K562 (cell line): ENCODE results near the gene PPP1R15A. TPM values are rescaled to one million over a fixed set of nuclear protein-coding genes. Genes with fewer than 3 reads are reported as not detected.

Experiments used
- ARHGAP35 ChIP-seq: fragments of 450-650 bp; IDR thresholded peaks from 2 replicates; pipeline ENCODE4 v1.6.1; 2018; ENCODE audit not compliant: partially characterized antibody
- CBX3 ChIP-seq, 2 experiments: IDR thresholded peaks; 1 replicate in 1 of 2; 2 replicates in 1 of 2; pipeline ENCODE4 v1.6.1; 2012; ENCODE audit warnings: inconsistent platforms in 2 of 2, low read length in 2 of 2, borderline replicate concordance in 1 of 2, control low read depth in 1 of 2
- CBX8 ChIP-seq: fragments of 200-600 bp; sonication (generic); IDR thresholded peaks from 2 replicates; pipeline ENCODE4 v1.6.1; 2012; ENCODE audit warnings: borderline replicate concordance, mixed run types, low read depth, mild to moderate bottlenecking, moderate library complexity, mixed read lengths, low read length, control low read depth, inconsistent platforms; ENCODE audit not compliant: poor library complexity, severe bottlenecking; ENCODE audit errors: extremely low read depth
- CEBPB ChIP-seq: fragments of 450-650 bp; IDR thresholded peaks from 2 replicates; pipeline ENCODE4 v1.6.1; 2016; ENCODE audit warnings: missing genetic modification characterization, missing compliant biosample characterization
- GATA2 ChIP-seq: sonication (generic); formaldehyde crosslinking; IDR thresholded peaks from 2 replicates; pipeline ENCODE4 v1.4.0; 2020; ENCODE audit warnings: mild to moderate bottlenecking, missing genetic modification reagents
- HEY1 ChIP-seq: fragments of 250-450 bp; sonication (Bioruptor Pico); IDR thresholded peaks from 2 replicates; pipeline ENCODE4 v1.5.0; 2020; ENCODE audit warnings: mild to moderate bottlenecking, moderate library complexity, borderline replicate concordance
- RBM17 ChIP-seq: fragments of 200-400 bp; formaldehyde crosslinking; IDR thresholded peaks from 2 replicates; pipeline ENCODE4 v1.6.1; 2017; ENCODE audit warnings: low read depth, mild to moderate bottlenecking, low read length, borderline replicate concordance
- SMAD3 ChIP-seq: fragments of 450-650 bp; formaldehyde crosslinking; conservative IDR thresholded peaks from 2 replicates; pipeline ENCODE4 v1.4.0; 2020; ENCODE audit warnings: mild to moderate bottlenecking
- XRCC4 ChIP-seq: IDR thresholded peaks from one replicate; pipeline ENCODE4 v1.6.1; 2011; ENCODE audit not compliant: insufficient read depth, insufficient read length; ENCODE audit errors: extremely low read depth
- ZNF561 ChIP-seq: fragments of 450-650 bp; formaldehyde crosslinking; conservative IDR thresholded peaks from 2 replicates; pipeline ENCODE4 v1.4.0; 2020; ENCODE audit warnings: mild to moderate bottlenecking, moderate library complexity
- ZNF668 ChIP-seq: fragments of 250-450 bp; sonication (Bioruptor Pico); IDR thresholded peaks from 2 replicates; pipeline ENCODE4 v1.8.0; 2022; ENCODE audit warnings: mild to moderate bottlenecking, inconsistent platforms
- ZNF780A ChIP-seq: fragments of 250-450 bp; sonication (Bioruptor Pico); IDR thresholded peaks from 2 replicates; pipeline ENCODE4 v1.5.0; 2021; ENCODE audit warnings: mild to moderate bottlenecking
- polyA plus RNA-seq, 8 experiments: library from polyadenylated mRNA; depleted of rRNA in 4 of 8; stranded (reverse) in 5 of 8; unstranded in 3 of 8; fragments of >200 nt; fragmentation: Nextera tagmentation in 2 of 8; fragmentation: Illumina TruSeq in 1 of 8; extraction: Ambion mirVana in 2 of 8; extraction: Trizol in 1 of 8; gene quantifications; 2 replicates each; pipeline versions ENCODE4 v1.2.1 to v1.2.3, GENCODE V29; 2011 to 2014; ENCODE audit warnings: inconsistent platforms in 1 of 8, missing spikeins in 1 of 8
- total RNA-seq, 7 experiments: library from RNA; depleted of rRNA in 6 of 7; stranded (reverse); fragments of >200 nt in 6 of 7; fragmentation: Illumina TruSeq in 2 of 7; extraction: Trizol in 2 of 7; gene quantifications; 2 replicates each; pipeline versions ENCODE4 v1.2.1 to v1.2.3, GENCODE V29; 2011 to 2021; ENCODE audit warnings: low replicate concordance in 1 of 7
- TF ChIP-seq, protein P1 (sequence below): fragments of 250-450 bp; sonication (Bioruptor Pico); IDR thresholded peaks from 2 replicates; pipeline ENCODE4 v1.5.0; 2020; ENCODE audit warnings: mild to moderate bottlenecking
- TF ChIP-seq, protein P2 (sequence below), 2 experiments: fragments of 250-450 bp in 1 of 2; fragments of 450-650 bp in 1 of 2; sonication (Bioruptor Pico) in 1 of 2; IDR thresholded peaks; 2 replicates each; pipeline versions ENCODE4 v1.6.1 to v1.8.0; 2016 to 2021; ENCODE audit warnings: mild to moderate bottlenecking in 2 of 2, moderate library complexity in 2 of 2, missing compliant biosample characterization in 1 of 2, missing genetic modification characterization in 1 of 2
- TF ChIP-seq, protein P3 (sequence below): sonication (generic); formaldehyde crosslinking; IDR thresholded peaks from 2 replicates; pipeline ENCODE4 v1.8.0; 2022; ENCODE audit warnings: mild to moderate bottlenecking, missing genetic modification reagents
- TF ChIP-seq, protein P4 (sequence below): fragments of 450-650 bp; IDR thresholded peaks from 2 replicates; pipeline ENCODE4 v1.6.1; 2018; ENCODE audit warnings: mild to moderate bottlenecking, low read depth; ENCODE audit not compliant: partially characterized antibody

The PPP1R15A gene
- total and polyA plus RNA-seq, 9 of the 15 experiments (the other 6 are each of a cell fraction or from before 2014, with no cell fraction given), result 0.42 to 73.7 (median 44.0) TPM

DNA sequence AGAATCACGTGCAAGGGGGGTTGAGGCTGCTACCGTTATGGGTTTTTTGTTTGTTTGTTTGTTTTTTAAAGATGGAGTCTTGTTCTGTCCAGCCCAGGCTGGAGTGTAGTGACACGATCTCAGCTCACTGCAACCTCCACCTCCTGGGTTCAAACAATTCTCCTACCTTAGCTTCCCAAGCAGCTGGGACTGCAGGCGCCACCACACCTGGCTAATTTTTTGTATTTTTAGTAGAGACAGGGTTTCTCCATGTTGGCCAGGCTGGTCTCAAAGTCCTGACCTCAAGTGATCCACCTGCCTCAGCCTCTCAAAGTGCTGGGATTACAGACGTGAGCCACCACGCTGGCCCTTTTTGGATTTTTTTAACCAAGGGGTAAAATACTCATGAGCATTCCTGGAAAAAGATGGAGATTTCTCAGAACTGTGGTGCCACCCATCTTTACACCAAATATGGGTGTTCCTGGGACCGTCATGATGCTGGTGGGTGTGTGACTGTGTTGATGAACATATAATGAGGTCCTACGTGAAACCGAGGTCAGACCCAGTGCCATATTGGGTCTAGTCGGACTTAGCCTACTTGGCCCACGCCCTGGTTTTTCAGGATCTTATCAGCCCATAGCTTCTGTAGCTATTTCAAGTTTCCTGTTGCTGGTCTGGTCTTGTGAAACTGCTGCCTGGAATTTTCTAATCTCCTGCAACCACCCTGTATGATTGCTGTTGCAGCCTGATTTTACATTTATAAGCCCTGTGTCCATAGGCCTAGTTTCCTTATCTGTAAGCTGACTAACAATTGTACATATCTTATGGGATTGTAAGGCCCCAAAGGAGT lies 6.2 kb downstream of the PPP1R15A start (continued):
- TF ChIP-seq, protein P1, sequence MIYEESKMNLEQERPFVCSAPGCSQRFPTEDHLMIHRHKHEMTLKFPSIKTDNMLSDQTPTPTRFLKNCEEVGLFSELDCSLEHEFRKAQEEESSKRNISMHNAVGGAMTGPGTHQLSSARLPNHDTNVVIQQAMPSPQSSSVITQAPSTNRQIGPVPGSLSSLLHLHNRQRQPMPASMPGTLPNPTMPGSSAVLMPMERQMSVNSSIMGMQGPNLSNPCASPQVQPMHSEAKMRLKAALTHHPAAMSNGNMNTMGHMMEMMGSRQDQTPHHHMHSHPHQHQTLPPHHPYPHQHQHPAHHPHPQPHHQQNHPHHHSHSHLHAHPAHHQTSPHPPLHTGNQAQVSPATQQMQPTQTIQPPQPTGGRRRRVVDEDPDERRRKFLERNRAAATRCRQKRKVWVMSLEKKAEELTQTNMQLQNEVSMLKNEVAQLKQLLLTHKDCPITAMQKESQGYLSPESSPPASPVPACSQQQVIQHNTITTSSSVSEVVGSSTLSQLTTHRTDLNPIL, result no peak
- TF ChIP-seq ZNF668 (CRISPR knock-in tag), result peak; percentile 72; the same call in 1 of the 2 replicates
- TF ChIP-seq XRCC4, result no peak
- no peak for TF ChIP-seq ARHGAP35
- TF ChIP-seq, protein P2, sequence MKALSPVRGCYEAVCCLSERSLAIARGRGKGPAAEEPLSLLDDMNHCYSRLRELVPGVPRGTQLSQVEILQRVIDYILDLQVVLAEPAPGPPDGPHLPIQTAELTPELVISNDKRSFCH (CRISPR knock-in tag; IDR thresholded peaks at IDR 0.05), result no peak
- TF ChIP-seq, protein P2 (tag; IDR thresholded peaks at IDR 0.05), result peak; percentile 77
- peak; percentile 99 for TF ChIP-seq CEBPB (tag)
- peak; percentile 40; the same call in 1 of the 2 replicates for TF ChIP-seq HEY1 (CRISPR knock-in tag)
- TF ChIP-seq RBM17, result no peak
- TF ChIP-seq ZNF780A (CRISPR knock-in tag), result no peak
- peak in 1 of 2 experiments; percentile 73; a peak in 1 of 3 replicates for TF ChIP-seq CBX3 (IDR thresholded peaks at IDR 0.05; ENCODE audit: borderline replicate concordance in 1 of 2, low read length in 2 of 2)
- TF ChIP-seq, protein P3, sequence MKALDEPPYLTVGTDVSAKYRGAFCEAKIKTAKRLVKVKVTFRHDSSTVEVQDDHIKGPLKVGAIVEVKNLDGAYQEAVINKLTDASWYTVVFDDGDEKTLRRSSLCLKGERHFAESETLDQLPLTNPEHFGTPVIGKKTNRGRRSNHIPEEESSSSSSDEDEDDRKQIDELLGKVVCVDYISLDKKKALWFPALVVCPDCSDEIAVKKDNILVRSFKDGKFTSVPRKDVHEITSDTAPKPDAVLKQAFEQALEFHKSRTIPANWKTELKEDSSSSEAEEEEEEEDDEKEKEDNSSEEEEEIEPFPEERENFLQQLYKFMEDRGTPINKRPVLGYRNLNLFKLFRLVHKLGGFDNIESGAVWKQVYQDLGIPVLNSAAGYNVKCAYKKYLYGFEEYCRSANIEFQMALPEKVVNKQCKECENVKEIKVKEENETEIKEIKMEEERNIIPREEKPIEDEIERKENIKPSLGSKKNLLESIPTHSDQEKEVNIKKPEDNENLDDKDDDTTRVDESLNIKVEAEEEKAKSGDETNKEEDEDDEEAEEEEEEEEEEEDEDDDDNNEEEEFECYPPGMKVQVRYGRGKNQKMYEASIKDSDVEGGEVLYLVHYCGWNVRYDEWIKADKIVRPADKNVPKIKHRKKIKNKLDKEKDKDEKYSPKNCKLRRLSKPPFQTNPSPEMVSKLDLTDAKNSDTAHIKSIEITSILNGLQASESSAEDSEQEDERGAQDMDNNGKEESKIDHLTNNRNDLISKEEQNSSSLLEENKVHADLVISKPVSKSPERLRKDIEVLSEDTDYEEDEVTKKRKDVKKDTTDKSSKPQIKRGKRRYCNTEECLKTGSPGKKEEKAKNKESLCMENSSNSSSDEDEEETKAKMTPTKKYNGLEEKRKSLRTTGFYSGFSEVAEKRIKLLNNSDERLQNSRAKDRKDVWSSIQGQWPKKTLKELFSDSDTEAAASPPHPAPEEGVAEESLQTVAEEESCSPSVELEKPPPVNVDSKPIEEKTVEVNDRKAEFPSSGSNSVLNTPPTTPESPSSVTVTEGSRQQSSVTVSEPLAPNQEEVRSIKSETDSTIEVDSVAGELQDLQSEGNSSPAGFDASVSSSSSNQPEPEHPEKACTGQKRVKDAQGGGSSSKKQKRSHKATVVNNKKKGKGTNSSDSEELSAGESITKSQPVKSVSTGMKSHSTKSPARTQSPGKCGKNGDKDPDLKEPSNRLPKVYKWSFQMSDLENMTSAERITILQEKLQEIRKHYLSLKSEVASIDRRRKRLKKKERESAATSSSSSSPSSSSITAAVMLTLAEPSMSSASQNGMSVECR (CRISPR knock-in tag), result no peak
- TF ChIP-seq CBX8, result no peak
- TF ChIP-seq GATA2 (CRISPR knock-in tag), result peak; percentile 99
- TF ChIP-seq ZNF561 (CRISPR knock-in tag), result no peak
- TF ChIP-seq, protein P4, sequence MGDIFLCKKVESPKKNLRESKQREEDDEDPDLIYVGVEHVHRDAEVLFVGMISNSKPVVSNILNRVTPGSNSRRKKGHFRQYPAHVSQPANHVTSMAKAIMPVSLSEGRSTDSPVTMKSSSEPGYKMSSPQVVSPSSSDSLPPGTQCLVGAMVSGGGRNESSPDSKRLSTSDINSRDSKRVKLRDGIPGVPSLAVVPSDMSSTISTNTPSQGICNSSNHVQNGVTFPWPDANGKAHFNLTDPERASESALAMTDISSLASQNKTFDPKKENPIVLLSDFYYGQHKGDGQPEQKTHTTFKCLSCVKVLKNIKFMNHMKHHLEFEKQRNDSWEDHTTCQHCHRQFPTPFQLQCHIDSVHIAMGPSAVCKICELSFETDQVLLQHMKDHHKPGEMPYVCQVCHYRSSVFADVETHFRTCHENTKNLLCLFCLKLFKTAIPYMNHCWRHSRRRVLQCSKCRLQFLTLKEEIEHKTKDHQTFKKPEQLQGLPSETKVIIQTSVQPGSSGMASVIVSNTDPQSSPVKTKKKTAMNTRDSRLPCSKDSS, result no peak
- TF ChIP-seq SMAD3 (CRISPR knock-in tag), result peak; percentile 80
